Activated CD4-positive, alpha-beta T cell treated with anti-CD3 and anti-CD28 coated beads, Interleukin-2, amount 50 U/mL, for 16 hours (primary cell): Measurements from ENCODE around the gene EVI2A.
"Not testable (repeated sequence)": the region's sequence is repeated elsewhere in the genome, so short reads cannot be mapped to it uniquely, and the experiment has no call there.

ENCODE experiments used
- DNase-seq: peaks from one replicate; pipeline ENCODE4 v3.0.0-alpha.2; 2020

EVI2A gene, protein sequence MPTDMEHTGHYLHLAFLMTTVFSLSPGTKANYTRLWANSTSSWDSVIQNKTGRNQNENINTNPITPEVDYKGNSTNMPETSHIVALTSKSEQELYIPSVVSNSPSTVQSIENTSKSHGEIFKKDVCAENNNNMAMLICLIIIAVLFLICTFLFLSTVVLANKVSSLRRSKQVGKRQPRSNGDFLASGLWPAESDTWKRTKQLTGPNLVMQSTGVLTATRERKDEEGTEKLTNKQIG

DNA sequence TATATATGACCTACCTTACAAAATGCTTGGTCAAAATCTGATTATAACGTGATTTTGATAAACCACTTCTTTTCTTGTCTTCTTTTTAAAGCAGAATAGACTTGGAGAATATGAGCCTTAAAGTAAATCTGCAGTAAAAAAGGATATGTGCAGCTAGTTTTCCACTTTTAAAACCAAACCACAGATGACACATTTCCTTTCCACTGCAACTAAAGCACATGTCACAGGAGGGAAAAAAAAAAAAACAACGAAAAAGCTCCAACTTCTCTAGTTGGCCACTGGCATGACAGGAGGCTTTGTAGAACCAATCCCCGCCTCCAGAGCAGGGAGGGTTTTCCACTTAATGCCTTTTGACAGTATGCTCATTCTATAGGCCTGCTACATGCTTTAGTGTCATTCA, at the start of gene EVI2A:
TSS of gene EVI2A (minus strand) at position 142 of the 400 bp plus-strand sequence. CDS start 2,609 bp downstream, outside the sequence.
- peak; percentile 89 for DNase-seq

DNA sequence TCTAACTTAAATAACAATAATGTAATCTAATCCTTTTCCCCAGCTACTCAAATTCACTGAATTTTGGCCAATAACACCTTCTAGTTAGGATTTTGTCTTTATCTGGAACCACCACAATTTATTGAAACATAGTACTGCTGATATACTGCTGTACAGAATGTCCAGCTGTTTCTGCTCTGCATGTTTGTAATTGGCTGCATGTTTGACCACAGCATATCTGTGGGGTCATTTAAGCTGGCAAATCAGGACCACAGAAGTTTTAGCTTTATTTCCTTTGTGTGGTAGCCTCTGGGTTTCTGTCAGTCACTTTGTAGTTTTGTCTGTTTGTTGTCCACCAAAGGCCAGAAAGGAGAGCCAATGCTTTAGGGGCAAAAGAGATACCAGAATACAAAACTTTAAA, 47.8 kb upstream of the EVI2A start:
- no peak for DNase-seq

DNA sequence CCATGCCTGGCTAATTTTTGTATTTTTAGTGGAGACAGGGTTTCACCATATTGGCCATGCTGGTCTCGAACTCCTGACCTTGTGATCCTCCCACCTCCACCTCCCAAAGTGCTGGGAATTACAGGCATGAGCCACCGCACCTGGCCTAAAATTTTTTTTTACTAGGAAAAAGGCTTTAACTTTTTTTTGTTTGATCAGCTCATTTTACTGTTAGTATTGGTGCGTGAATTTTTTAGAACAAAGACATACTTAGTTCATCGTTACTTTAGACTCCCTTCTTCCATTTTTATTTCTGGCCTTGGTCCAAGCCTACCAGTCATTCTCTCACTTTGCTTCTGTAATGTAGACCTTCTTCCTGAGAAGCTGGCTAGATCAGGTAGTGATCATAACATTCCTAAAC, 44.7 kb upstream of the EVI2A start:
- no peak for DNase-seq

DNA sequence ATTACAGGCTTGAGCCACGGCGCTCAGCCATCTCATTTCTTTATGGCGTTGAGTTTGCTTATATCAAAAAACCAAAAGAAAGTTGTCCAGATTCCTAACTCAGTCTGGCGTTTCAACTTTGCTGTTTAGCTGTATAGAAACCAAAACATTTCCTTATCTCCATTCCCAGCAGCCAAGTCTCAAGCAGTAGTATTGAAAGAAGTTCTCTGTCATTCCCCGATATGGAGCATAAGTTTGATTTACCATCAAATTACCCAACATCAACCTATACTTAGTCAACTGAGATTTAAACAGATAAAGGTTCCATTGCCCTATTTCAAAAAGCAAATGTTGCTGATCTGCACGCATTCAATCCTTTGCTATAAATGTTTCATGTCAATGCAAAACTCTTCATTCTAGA, 42.6 kb upstream of the EVI2A start:
- DNase-seq = no peak

DNA sequence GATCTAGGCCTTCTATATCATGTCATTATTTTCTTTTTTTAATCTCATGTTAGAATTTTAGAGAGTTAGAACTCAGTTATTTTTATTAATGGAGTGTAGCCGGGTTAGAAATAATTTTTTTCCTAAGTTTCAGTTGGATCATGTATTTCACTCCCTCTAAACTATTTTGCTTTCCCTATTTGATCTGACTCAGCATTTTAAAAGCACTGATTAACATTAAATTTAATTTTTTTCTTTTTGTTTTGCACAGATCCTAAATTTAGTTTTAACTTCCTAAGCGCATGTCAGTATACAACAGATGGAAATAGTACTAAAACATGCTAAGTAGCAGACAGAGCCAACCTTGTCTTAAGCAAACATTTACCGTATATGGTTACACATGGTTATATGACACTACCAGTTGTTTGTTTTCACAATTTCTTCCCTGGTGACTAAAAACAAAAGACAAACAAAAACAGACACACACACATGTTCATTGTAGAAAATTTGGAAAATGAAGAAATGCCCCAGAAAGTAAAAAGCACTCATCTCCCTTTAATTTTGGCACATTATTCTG, 36.5 kb upstream of the EVI2A start:
- no peak for DNase-seq

DNA sequence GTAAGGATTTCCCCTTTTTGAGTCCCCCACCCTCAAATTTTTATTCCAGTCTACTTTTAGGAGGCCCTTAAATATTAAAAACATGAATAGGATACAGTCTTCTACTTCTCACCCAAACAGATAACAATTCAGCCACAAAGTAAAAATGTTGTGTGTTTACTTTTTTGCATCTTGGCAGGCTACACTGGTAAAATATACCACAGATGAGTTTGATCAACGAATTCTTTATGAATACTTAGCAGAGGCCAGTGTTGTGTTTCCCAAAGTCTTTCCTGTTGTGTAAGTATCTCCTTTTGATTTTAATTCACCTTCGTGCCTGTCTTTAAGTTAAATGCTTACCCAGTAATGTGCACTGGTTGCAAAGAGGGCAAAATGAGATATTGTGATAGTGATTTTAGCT, 35.7 kb upstream of the EVI2A start:
- DNase-seq = no peak

DNA sequence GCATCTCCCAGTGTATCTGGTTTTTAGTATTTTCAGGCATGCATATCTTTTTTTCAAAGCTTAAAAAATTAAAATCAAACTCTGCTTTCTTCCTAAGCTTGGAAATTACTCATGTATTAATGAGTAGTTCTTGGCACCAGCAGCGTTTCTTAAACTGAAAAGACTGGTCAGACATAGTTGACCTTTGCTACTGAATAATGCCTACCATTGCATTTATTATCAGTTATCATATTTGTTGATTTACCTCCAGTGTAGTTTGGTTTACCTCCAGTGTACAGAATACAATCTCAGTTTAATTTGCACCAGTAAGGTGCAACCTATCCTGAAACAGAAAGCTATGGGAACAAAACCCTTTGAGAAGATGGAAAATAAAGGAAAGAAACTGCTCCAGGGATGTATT, 34.5 kb upstream of the EVI2A start:
- no peak for DNase-seq

DNA sequence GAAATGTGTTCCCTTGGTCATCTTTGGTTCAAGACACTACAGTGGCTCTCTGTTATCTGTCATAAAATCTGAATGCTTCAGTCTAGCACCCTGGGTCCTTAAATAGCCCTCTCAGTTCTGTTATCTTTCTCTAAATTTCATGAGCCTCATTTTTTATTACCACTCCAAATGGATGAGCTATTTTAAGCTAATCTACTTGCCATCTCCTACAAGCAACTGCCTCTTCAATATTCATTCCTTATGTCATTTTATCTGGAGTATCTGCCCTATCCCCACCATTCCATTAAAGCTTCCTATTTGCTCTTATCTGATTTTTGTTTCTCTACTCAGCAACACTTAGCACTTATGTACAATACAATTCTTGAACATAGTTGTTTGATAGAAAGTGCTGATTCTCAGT, 28.0 kb upstream of the EVI2A start:
- DNase-seq = no peak

DNA sequence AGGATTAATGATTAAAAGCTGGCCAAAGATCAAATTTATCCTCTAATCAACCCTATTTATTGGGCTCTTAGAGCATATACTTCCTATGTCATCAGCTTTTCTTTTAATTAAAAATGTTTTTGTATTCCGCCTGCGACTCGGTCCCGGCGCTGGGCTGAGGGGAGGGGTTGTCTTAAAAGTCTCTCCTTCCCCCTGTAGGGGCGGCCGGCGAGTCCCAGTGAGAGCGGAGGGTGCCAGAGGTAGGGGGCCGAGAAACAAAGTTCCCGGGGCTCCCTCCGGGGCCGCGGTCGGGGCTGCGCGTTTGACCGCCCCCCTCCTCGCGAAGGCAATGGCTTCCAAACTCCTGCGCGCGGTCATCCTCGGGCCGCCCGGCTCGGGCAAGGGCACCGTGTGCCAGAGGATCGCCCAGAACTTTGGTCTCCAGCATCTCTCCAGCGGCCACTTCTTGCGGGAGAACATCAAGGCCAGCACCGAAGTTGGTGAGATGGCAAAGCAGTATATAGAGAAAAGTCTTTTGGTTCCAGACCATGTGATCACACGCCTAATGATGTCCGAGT, 23.8 kb upstream of the EVI2A start:
- DNase-seq = not testable (repeated sequence)

DNA sequence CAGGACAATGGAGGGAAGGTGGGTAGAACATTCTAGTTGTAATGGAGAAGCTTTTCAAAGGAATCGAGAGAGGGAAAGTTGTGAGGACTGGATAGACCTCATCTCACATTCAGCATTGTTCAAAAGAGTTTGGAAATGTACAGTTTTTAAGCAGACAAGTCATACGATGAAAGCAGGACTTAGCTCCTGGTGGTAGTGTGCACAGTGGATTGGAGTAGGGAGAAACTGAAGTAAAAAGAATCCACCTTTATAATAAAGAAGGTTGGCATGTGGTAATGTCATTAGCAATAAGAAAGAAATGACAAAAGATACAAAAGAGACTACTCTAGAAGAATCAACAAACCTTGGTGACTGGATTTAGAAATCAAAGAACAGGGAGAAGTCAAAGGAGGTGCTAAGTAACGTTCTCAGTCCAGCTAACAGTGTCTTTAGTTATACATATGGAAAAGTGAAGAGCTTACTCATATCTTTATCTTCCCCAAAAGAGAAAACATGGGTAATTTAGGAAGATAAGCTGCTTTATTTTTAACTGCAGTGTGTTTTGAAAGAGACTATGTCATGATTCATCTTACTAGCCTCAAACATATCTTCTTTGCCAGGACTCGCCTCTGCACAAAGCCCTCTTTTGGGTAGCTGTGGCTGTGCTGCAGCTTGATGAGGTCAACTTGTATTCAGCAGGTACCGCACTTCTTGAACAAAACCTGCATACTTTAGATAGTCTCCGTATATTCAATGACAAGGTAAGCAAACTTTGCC, 18.7 kb upstream of the EVI2A start:
- no peak for DNase-seq

DNA sequence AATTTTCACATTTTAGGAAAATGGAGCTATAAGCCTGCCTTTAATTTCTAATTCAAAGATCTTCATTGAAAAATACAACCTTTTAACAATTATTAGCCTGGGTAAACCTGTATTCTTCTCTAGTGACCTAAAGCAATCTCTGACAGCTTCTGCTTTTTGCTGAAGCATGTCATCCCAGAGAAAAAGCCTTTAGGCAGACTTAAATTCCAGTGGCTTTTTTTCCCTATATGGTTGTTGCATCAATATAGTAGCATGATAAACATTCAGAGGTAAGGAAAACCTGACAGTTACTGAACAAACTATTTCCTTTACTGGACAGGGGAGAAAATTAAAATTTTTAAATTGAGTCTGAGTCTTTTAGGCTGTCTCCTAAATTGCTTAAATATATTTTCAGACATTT, 7.8 kb upstream of the EVI2A start:
- DNase-seq = no peak

DNA sequence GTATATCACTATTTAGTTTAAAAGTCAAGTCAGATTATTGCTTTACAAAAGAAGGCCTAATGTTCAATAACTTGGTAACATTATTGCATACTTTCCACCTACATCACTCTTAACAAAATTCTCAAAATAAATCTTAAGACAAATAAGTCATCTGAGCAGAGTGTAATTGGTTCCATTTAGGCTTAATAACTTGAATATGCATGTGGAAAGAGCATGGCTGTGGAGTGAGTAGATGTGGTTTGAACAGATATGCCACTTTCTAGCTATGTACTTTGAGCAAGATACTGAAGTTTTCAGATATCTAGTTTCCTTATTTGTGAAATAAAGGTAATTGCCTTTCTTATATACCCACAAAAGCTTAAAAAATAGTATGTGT, 6.7 kb upstream of the EVI2A start:
- DNase-seq = no peak

DNA sequence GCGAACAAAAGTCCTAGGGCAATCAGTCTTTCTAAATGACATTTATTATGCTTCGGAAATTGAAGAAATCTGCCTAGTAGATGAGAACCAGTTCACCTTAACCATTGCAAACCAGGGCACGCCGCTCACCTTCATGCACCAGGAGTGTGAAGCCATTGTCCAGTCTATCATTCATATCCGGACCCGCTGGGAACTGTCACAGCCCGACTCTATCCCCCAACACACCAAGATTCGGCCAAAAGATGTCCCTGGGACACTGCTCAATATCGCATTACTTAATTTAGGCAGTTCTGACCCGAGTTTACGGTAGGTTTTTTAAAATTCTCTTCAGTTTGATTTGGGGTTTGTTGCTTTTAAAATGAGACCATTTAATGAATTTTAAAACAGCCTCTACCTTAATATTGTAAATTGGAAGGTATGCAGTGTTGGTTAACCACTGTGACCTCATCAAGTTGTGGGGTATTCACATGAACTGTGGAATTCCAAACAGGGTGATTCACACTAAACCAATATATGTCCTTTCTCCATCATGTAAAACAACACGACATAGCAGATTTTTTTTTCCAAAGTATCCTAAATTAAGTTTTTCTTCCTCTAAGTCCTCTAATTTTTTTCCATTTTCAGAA, 6.2 kb upstream of the EVI2A start:
- DNase-seq = no peak

DNA sequence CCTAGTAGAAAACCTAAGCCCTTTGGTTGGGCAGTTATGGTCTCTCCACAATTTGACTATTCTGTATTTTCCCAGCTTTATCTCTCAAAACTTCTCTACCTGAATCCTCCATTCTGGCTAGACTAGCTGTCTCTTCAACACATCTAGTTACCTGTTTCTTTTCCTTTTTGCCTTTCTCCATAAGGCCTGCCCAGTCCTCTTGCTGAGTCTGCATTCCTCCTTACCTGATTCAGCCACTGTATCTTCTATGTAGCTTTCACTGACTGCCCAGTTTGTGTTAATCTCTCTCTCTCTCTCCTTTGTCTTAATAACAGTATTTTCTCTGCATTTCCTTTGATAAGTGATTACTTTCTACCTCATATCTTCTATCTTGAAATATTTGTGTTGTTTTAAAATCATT, 2.1 kb upstream of the EVI2A start:
- DNase-seq = no peak

DNA sequence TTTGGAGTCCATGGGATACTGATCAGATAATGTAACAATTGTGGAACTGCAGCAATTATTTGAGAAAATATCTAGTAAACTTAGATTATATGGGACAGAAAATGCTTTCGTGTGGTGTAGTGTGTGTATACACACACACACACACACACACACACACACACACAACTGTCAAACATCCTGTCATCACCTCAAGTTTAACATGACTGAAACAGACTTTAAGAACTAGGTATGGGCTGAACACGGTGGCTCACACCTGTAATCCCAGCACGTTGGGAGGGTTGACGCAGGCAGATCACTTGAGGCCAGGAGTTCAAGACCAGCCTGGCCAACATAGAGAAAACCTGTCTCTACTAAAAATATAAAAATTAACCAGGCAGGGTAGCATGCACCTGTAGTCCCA, 544 bp upstream of the EVI2A start:
- no peak for DNase-seq

DNA sequence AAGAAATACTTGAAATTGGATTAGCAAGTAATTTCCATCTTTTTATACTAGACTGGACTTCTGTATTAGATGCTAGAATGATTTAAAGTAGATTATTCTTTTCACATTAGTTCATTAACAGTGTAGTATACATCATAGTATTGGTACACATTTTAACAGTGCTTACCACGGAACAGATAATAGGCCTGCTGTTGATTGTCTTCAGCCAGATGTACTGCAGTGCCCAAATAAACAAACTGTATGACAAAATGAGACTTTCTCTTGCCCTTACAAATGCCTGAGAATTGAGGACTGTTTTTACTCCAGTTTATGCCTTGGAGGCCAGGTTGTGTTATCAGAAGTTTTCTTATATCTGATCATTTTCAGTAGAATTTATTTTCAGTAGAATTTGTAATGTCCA, 631 bp downstream of the EVI2A start:
- no peak for DNase-seq

DNA sequence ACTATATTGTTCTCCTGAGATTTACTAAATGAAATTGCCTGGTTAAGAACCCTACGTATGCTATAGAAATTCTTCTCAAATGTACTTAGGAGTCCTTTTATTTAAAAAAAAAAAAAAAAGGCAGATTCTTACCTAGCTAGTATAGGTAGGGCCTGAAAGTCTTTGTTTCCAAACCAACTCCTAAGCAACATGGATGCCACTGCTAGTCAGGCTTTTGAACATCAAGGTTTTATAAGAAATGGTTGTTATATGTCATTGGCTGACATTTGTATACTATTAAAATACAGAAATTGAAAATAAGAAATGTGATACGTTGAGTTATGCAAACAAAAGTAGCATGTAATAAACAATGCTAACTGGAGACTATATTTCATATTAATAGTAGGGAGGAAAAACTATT, 1.2 kb downstream of the EVI2A start:
- DNase-seq = no peak

DNA sequence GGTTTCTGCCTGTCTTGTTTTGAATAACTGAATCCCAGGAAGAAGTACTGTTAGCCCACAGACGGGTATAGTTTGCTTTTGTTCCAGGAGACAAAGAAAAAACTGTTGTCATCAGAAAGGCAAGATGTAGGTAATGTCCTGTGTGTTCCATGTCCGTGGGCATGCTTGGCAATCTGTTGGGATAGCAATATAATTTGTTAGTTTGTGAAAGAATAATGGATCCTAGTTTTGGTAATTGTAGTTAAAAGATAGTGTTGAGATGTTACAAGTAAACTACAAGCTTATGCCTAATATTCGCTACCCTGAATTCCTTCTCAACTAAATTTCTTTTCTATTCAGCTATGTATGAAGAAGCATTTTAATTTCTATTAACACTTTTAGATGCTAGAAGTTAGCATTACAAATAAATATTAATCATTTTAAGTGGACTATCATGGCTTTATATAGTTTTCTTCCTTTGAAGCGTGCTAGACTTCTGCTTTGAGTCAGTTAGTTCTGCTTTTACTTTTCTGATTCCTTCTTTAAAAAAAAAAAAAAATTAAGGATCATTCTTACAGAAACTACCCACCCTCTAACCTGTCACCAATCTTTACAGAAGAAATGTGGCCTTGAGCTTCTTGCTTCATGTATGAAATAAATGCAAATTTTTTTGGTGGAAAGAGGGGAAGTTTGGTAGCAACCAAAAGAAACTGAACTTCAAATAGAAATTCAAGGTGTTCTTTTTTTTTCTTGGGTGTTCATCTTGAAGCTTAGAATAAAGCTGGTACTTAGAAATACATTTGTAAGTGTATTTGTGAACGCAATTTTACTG, 2.4 kb downstream of the EVI2A start:
- DNase-seq = peak; percentile 59

DNA sequence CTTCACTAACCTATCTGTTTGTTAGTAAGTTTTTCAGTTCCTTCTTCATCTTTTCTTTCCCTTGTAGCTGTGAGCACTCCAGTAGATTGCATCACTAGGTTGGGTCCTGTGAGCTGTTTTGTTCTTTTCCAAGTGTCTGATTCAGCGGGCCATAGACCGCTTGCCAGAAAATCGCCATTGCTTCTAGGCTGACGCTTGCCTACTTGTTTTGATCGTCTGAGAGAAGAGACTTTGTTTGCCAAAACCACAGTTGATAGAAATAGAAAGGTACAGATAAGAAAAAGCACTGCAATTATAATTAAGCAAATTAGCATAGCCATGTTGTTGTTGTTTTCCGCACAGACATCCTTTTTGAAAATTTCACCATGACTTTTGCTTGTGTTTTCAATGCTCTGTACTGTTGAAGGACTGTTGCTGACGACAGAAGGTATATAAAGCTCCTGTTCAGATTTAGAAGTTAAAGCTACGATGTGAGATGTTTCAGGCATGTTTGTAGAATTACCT, 3.1 kb downstream of the EVI2A start:
- DNase-seq = peak; percentile 80

DNA sequence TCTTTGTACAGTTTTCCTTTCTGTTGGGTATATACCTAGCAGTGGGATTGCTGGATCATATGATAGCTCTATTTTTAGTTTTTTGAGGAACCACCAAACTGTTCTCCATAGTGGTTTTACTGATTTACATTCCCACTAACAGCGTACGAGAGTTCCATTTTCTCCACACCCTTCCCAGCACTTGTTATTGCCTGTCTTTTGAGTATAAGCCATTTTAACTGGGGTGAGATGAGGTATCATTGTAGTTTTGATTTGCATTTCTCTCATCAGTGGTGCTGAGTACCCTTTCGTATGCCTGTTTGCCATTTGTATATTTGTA, 6.7 kb downstream of the EVI2A start:
- no peak for DNase-seq

DNA sequence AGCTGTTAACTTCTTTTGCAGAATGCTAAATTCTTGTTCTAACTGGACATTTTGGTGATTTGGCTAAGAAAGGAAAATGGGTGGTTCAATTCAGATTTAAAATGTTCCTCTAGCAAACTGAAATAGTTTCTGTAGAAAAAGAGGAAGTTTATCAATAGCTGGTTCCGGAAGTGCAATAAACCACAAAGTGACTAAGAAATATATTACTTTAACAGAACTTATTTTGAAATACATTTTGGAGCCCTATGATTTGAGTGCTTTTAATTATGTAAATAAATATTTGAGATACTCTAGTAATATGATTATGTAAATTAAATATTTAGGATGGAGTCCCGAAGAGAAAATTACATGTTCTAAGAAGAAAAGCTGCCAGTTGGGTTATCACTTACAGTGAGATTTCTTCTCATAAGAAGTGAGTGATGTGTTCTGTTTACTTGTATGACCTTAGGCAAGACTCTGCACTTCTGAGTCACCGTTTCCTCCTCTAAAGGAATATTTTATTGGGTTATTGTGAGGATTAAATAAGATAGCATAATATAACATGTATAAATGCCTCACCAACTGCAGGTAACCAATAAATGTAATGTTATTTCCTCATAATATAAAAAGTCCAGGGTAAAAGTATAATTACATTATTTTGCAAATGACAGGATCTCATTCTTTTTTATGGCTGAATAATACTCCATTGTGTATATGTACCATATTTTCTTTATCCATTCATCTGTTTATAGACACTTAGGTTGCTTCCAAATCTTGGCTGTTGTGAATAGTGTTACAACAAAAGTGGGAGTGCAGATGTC, 7.2 kb downstream of the EVI2A start, which contains the start of gene EVI2B:
TSS of gene EVI2B (minus strand) at position 73 of the 800 bp plus-strand sequence. CDS start 8,445 bp downstream, outside the sequence.
- DNase-seq = peak; percentile 73

DNA sequence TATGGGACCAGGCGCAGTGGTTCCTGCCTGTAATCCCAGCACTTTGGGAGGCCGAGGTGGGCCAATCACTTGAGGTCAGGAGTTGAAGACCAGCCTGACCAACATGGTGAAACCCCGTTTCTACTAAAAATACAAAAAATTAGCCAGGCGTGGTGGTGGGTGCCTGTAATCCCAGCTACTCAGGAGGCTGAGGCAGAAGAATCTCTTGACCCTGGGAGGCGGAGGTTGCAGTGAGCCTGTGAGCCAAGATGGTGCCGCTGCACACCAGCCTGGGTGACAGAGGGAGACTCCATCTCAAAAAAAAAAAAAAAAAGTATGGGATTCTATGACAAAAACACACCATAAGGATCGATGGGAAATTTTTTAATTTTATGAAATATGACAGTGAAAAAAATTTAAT, 9.2 kb downstream of the EVI2A start:
- not testable (repeated sequence) for DNase-seq
